Suprapubic skin (tissue), 4 donors: Measurements from ENCODE around the gene ST8SIA3. TPM values are rescaled to one million over a fixed set of nuclear protein-coding genes. Genes with fewer than 3 reads are reported as not detected.

ENCODE experiments used
- DNase-seq, 2 donors: peaks; one replicate each; pipeline ENCODE4 v3.0.0-alpha.2; 2019; ENCODE audit warnings: low spot score in 2 of 2
- H3K27ac ChIP-seq: fragments of 200-600 bp; sonication (generic); one replicate; pipeline ENCODE4 v1.5.1; 2019
- H3K27me3 ChIP-seq: fragments of 200-600 bp; sonication (generic); one replicate; pipeline ENCODE4 v1.5.1; 2019
- H3K36me3 ChIP-seq: fragments of 200-600 bp; sonication (generic); one replicate; pipeline ENCODE4 v1.5.1; 2019
- H3K4me1 ChIP-seq: fragments of 200-600 bp; sonication (generic); one replicate; pipeline ENCODE4 v1.5.1; 2019
- H3K4me3 ChIP-seq: fragments of 200-600 bp; sonication (generic); one replicate; pipeline ENCODE4 v1.5.1; 2019; ENCODE audit warnings: mild to moderate bottlenecking
- H3K9me3 ChIP-seq: fragments of 200-600 bp; sonication (generic); one replicate; pipeline ENCODE4 v1.5.1; 2019
- CTCF ChIP-seq, 2 donors: fragments of 200-600 bp in 1 of 2; fragments of 450-650 bp in 1 of 2; sonication (generic) in 1 of 2; IDR thresholded peaks; one replicate each; pipeline ENCODE4 v1.5.1; 2016 to 2019; ENCODE audit warnings: antibody characterized with exemption in 2 of 2, mild to moderate bottlenecking in 1 of 2, moderate library complexity in 1 of 2
- EP300 ChIP-seq: sonication (generic); formaldehyde crosslinking; IDR thresholded peaks from one replicate; pipeline ENCODE4 v1.6.1; 2017; ENCODE audit warnings: antibody characterized with exemption
- POLR2A ChIP-seq, 2 donors: fragments of 450-650 bp; IDR thresholded peaks; one replicate each; pipeline ENCODE4 v1.6.1; 2017; ENCODE audit warnings: antibody characterized with exemption in 2 of 2, mild to moderate bottlenecking in 2 of 2, moderate library complexity in 2 of 2
- POLR2AphosphoS5 ChIP-seq, 3 donors: sonication (generic); formaldehyde crosslinking; IDR thresholded peaks; one replicate each; pipeline ENCODE4 v1.6.1; 2017; ENCODE audit warnings: antibody characterized with exemption in 3 of 3
- WGBS: methylation state at CpG from one replicate; pipeline ENCODE4 v1.1.5; 2018; 5-methylcytosine and 5-hydroxymethylcytosine counted together
- total RNA-seq, 4 donors: library from RNA; depleted of rRNA; stranded (reverse); fragments of >200 nt; gene quantifications; one replicate each; pipeline ENCODE4 v1.1.0, GENCODE V29; 2016

The ST8SIA3 gene
- total RNA-seq, 4 donors from 2014 or later: not detected

GRCh38 chr18:57334383-57334782, 18.0 kb upstream of the ST8SIA3 start:
- peaks cover 7% of the 10 kb centered on the region for H3K27me3 ChIP-seq
- H3K4me1 ChIP-seq: no peaks in the 10 kb centered on the region
- DNase-seq: no peak
- H3K36me3 ChIP-seq: no peaks in the 10 kb centered on the region
- WGBS: 64% methylated on average over 6 of the region's 6 CpGs
- no peak overlapping the region for H3K4me3 ChIP-seq
- no peak overlapping the region for H3K27ac ChIP-seq
- no peaks in the 10 kb centered on the region for H3K9me3 ChIP-seq
- no peak for TF ChIP-seq POLR2A (IDR thresholded peaks at IDR 0.05)
- no peak for TF ChIP-seq EP300

- Histone ChIP-seq H3K36me3 (no peaks in the 10 kb centered on the region), H3K4me3 (no peak overlapping the region), H3K27ac (no peak overlapping the region), H3K27me3 (peaks cover 7% of the 10 kb centered on the region), H3K9me3 (no peaks in the 10 kb centered on the region), H3K4me1 (no peaks in the 10 kb centered on the region)
- WGBS: 65% methylated on average over 2 of the region's 2 CpGs
- no peak for TF ChIP-seq EP300
- TF ChIP-seq POLR2A (IDR thresholded peaks at IDR 0.05): no peak
- TF ChIP-seq CTCF (IDR thresholded peaks at IDR 0.05): no peak
- TF ChIP-seq POLR2AphosphoS5 (IDR thresholded peaks at IDR 0.05): no peak
- DNase-seq: no peak
Observed at GRCh38 chr18:57336343-57336742, 16.0 kb upstream of the ST8SIA3 start.

GRCh38 chr18:57337890-57338289, 14.5 kb upstream of the ST8SIA3 start:
- Histone ChIP-seq H3K27me3 (peaks cover 7% of the 10 kb centered on the region), H3K4me3 (no peak overlapping the region), H3K9me3 (no peaks in the 10 kb centered on the region), H3K36me3 (no peaks in the 10 kb centered on the region), H3K27ac (no peak overlapping the region), H3K4me1 (no peaks in the 10 kb centered on the region)
- WGBS: 84% methylated on average over 4 of the region's 4 CpGs
- DNase-seq: no peak
- TF ChIP-seq EP300 (no peak), POLR2AphosphoS5 (IDR thresholded peaks at IDR 0.05) (no peak), POLR2A (IDR thresholded peaks at IDR 0.05) (no peak), CTCF (IDR thresholded peaks at IDR 0.05) (no peak)

- H3K36me3 ChIP-seq: no peaks in the 10 kb centered on the region
- H3K4me3 ChIP-seq: no peak overlapping the region
- no peak overlapping the region for H3K27ac ChIP-seq
- TF ChIP-seq POLR2AphosphoS5 (IDR thresholded peaks at IDR 0.05): no peak
- no peak for TF ChIP-seq EP300
- TF ChIP-seq CTCF (IDR thresholded peaks at IDR 0.05): no peak
- TF ChIP-seq POLR2A (IDR thresholded peaks at IDR 0.05): no peak
- 57% methylated on average over 1 of the region's 1 CpG for WGBS
- H3K27me3 ChIP-seq: peaks cover 9% of the 10 kb centered on the region
- H3K4me1 ChIP-seq: no peaks in the 10 kb centered on the region
- DNase-seq: no peak
- H3K9me3 ChIP-seq: no peaks in the 10 kb centered on the region
Observed at GRCh38 chr18:57343833-57344232, 8.5 kb upstream of the ST8SIA3 start.

GRCh38 chr18:57346876-57347275, 5.5 kb upstream of the ST8SIA3 start:
- DNase-seq: no peak
- no peak overlapping the region for H3K27ac ChIP-seq
- no peaks in the 10 kb centered on the region for H3K9me3 ChIP-seq
- TF ChIP-seq POLR2A (IDR thresholded peaks at IDR 0.05): no peak
- TF ChIP-seq CTCF (IDR thresholded peaks at IDR 0.05): no peak
- no peak for TF ChIP-seq POLR2AphosphoS5 (IDR thresholded peaks at IDR 0.05)
- TF ChIP-seq EP300: no peak
- peaks cover 28% of the 10 kb centered on the region for H3K27me3 ChIP-seq
- no peaks in the 10 kb centered on the region for H3K36me3 ChIP-seq
- H3K4me1 ChIP-seq: no peaks in the 10 kb centered on the region
- 87% methylated on average over 2 of the region's 2 CpGs for WGBS
- no peak overlapping the region for H3K4me3 ChIP-seq

- Histone ChIP-seq H3K36me3 (no peaks in the 10 kb centered on the region), H3K4me1 (peaks cover 4% of the 10 kb centered on the region), H3K27me3 (peaks cover 37% of the 10 kb centered on the region), H3K9me3 (no peaks in the 10 kb centered on the region), H3K27ac (no peak overlapping the region), H3K4me3 (no peak overlapping the region)
- no peak for DNase-seq
- TF ChIP-seq POLR2A (IDR thresholded peaks at IDR 0.05) (no peak), POLR2AphosphoS5 (IDR thresholded peaks at IDR 0.05) (no peak), EP300 (no peak), CTCF (IDR thresholded peaks at IDR 0.05) (no peak)
- WGBS: 85% methylated on average over 11 of the region's 11 CpGs
Observed at GRCh38 chr18:57347784-57348183, 4.6 kb upstream of the ST8SIA3 start.
